Duodenal mucosa (tissue), 2 donors: Measurements from ENCODE around the gene ADGRD2.

Experiments
- H3K27ac ChIP-seq: one replicate; pipeline ENCODE4 v1.7.0; 2013; ENCODE audit warnings: low read depth, low read length
- H3K27me3 ChIP-seq, 2 donors: one replicate each; pipeline ENCODE4 v1.7.0; 2013; ENCODE audit warnings: low read length in 2 of 2, control low read depth in 1 of 2; ENCODE audit not compliant: insufficient read depth in 2 of 2, control insufficient read depth in 1 of 2
- H3K36me3 ChIP-seq, 2 donors: one replicate each; pipeline ENCODE4 v1.7.0; 2013; ENCODE audit warnings: low read length in 2 of 2, control low read depth in 1 of 2; ENCODE audit not compliant: insufficient read depth in 2 of 2, control insufficient read depth in 1 of 2
- H3K4me1 ChIP-seq, 2 donors: one replicate each; pipeline ENCODE4 v1.7.0; 2013; ENCODE audit warnings: low read length in 2 of 2, control low read depth in 1 of 2; ENCODE audit not compliant: insufficient read depth in 2 of 2, control insufficient read depth in 1 of 2
- H3K4me3 ChIP-seq, 2 donors: one replicate each; pipeline ENCODE4 v1.7.0; 2013; ENCODE audit warnings: low read length in 2 of 2, low read depth in 1 of 2
- H3K9ac ChIP-seq, 2 donors: one replicate each; pipeline ENCODE4 v1.7.0; 2013; ENCODE audit warnings: low read length in 2 of 2, low read depth in 1 of 2
- H3K9me3 ChIP-seq, 2 donors: one replicate each; pipeline ENCODE4 v1.7.0; 2013; ENCODE audit warnings: low read length in 2 of 2, control low read depth in 1 of 2; ENCODE audit not compliant: control insufficient read depth in 1 of 2

ADGRD2 gene

GRCh38 chr9:124450241-124450924 lies at the start of gene ADGRD2:
TSS of gene ADGRD2 (plus strand) at chr9:124450451. CDS start at chr9:124451667, 1,216 bp downstream.
- Histone ChIP-seq H3K36me3 (no peaks in the 10 kb centered on the region), H3K9ac (no peak within 1 kb of the TSS), H3K4me3 (no peak within 1 kb of the TSS), H3K4me1 (peaks cover 0 to 4% of the 10 kb centered on the region in 2 donors), H3K27me3 (peaks cover 27 to 29% of the 10 kb centered on the region in 2 donors), H3K27ac (no peak within 1 kb of the TSS), H3K9me3 (no peaks in the 10 kb centered on the region)

GRCh38 chr9:124403246-124403645 lies 47.0 kb upstream of the ADGRD2 start:
- Histone ChIP-seq H3K9me3 (no peaks in the 10 kb centered on the region), H3K27me3 (no peaks in the 10 kb centered on the region), H3K4me1 (no peaks in the 10 kb centered on the region), H3K27ac (no peak overlapping the region), H3K36me3 (peaks cover 28 to 84% of the 10 kb centered on the region in 2 donors), H3K4me3 (no peak overlapping the region), H3K9ac (no peak overlapping the region)

GRCh38 chr9:124409410-124409809 lies 40.8 kb upstream of the ADGRD2 start:
- H3K4me3 ChIP-seq = no peak overlapping the region
- peaks cover 5 to 6% of the 10 kb centered on the region in 2 donors for H3K4me1 ChIP-seq
- no peak overlapping the region for H3K27ac ChIP-seq
- no peaks in the 10 kb centered on the region for H3K9me3 ChIP-seq
- H3K27me3 ChIP-seq = no peaks in the 10 kb centered on the region
- no peak overlapping the region for H3K9ac ChIP-seq
- H3K36me3 ChIP-seq = peaks cover 35 to 70% of the 10 kb centered on the region in 2 donors

- Histone ChIP-seq H3K27me3 (no peaks in the 10 kb centered on the region), H3K9ac (no peak overlapping the region), H3K4me3 (no peak overlapping the region), H3K36me3 (peaks cover 30 to 62% of the 10 kb centered on the region in 2 donors), H3K27ac (no peak overlapping the region), H3K9me3 (no peaks in the 10 kb centered on the region), H3K4me1 (peaks cover 8 to 11% of the 10 kb centered on the region in 2 donors)
Measured at GRCh38 chr9:124410321-124410913, 39.8 kb upstream of the ADGRD2 start.

- no peak overlapping the region for H3K4me3 ChIP-seq
- peaks cover 8 to 11% of the 10 kb centered on the region in 2 donors for H3K4me1 ChIP-seq
- H3K27me3 ChIP-seq = no peaks in the 10 kb centered on the region
- no peak overlapping the region for H3K27ac ChIP-seq
- no peak overlapping the region for H3K9ac ChIP-seq
- H3K9me3 ChIP-seq = no peaks in the 10 kb centered on the region
- H3K36me3 ChIP-seq = peaks cover 30 to 50% of the 10 kb centered on the region in 2 donors
Measured at GRCh38 chr9:124411514-124412227, 38.6 kb upstream of the ADGRD2 start.

- H3K36me3 ChIP-seq = peaks cover 27 to 45% of the 10 kb centered on the region in 2 donors
Measured at GRCh38 chr9:124412228-124412575, 38.0 kb upstream of the ADGRD2 start.

GRCh38 chr9:124414612-124415011 lies 35.6 kb upstream of the ADGRD2 start:
- H3K9ac ChIP-seq = peak overlapping the region; percentile 89 to 92
- peaks cover 21 to 34% of the 10 kb centered on the region in 2 donors for H3K36me3 ChIP-seq
- H3K9me3 ChIP-seq = no peaks in the 10 kb centered on the region
- H3K27me3 ChIP-seq = no peaks in the 10 kb centered on the region
- peaks cover 8 to 11% of the 10 kb centered on the region in 2 donors for H3K4me1 ChIP-seq
- no peak overlapping the region for H3K27ac ChIP-seq
- H3K4me3 ChIP-seq = peak overlapping the region; percentile 83 to 100

More at GRCh38 chr9:124412228-124412575, 38.0 kb upstream of the ADGRD2 start:
- Histone ChIP-seq H3K9ac (no peak overlapping the region), H3K4me1 (peaks cover 8 to 11% of the 10 kb centered on the region in 2 donors), H3K4me3 (no peak overlapping the region), H3K27ac (no peak overlapping the region), H3K9me3 (no peaks in the 10 kb centered on the region), H3K27me3 (no peaks in the 10 kb centered on the region)

GRCh38 chr9:124415102-124415851 lies 35.0 kb upstream of the ADGRD2 start, which contains the start of gene PSMB7:
TSS of gene PSMB7 (minus strand) at chr9:124415442. CDS start at chr9:124415425, 17 bp downstream.
- H3K4me1 ChIP-seq = peaks cover 8 to 11% of the 10 kb centered on the region in 2 donors
- H3K36me3 ChIP-seq = peaks cover 21 to 34% of the 10 kb centered on the region in 2 donors
- peak within 1 kb of the TSS; percentile 89 to 92 for H3K9ac ChIP-seq
- no peak within 1 kb of the TSS for H3K27ac ChIP-seq
- H3K4me3 ChIP-seq = peak within 1 kb of the TSS; percentile 83 to 100
- H3K27me3 ChIP-seq = no peaks in the 10 kb centered on the region
- H3K9me3 ChIP-seq = no peaks in the 10 kb centered on the region

- peaks cover 8 to 11% of the 10 kb centered on the region in 2 donors for H3K4me1 ChIP-seq
- peaks cover 21 to 30% of the 10 kb centered on the region in 2 donors for H3K36me3 ChIP-seq
- H3K27ac ChIP-seq = no peak overlapping the region
- H3K9ac ChIP-seq = no peak overlapping the region
- H3K27me3 ChIP-seq = no peaks in the 10 kb centered on the region
- peak overlapping the region; percentile 83 to 100 for H3K4me3 ChIP-seq
- H3K9me3 ChIP-seq = no peaks in the 10 kb centered on the region
Measured at GRCh38 chr9:124415852-124416484, 34.3 kb upstream of the ADGRD2 start.
